ENCODE measurements around the gene RALGPS2.

The RALGPS2 gene

GRCh38 chr1:178869119-178869697 lies 144.2 kb downstream of the RALGPS2 start:
- no peak for DNase-seq

DNA sequence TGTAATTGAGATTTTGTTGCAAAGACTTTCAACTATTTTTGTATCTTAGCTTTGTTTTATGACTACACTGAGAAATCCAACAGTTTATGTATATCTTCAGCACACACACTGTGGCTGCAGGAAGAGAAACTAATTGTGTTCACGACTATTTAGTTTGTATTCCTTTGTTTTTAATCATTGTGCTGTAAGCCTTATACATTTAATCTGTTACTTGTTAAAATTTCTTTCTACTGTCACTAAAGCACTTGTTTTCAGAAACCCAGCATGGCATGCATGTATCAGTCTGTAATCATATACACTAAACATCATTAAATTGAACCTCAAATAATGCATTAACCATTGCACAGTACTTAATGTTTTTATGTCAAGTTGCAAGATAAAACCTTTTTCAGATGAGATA lies 145.2 kb downstream of the RALGPS2 start:
- DNase-seq: no peak

GRCh38 chr1:178870944-178871343 lies 145.9 kb downstream of the RALGPS2 start, which contains the start of gene ANGPTL1:
Gene ANGPTL1 (minus strand): TSS chr1:178871077. CDS start chr1:178865776, 5,301 bp downstream.
- no peak for DNase-seq

GRCh38 chr1:178871551-178872320 lies 146.7 kb downstream of the RALGPS2 start:
- no peak for DNase-seq

DNA sequence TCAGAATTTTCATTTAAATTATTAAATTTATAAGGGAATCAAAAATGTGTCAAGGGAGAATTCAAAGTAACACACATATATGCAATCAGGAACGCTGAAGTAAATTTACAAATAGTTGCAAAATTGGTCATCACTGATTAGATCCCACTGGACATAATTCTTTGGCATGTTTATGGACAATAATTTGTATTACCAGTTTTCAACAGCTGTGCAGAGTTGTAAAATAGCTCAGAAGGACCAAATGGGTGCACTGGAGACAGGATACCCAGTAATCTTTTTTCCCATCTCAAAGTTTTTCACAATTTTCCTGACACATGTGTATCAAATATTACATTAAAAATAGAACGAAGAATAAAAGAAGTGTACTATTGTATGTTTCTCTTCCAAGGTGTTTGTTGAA lies 149.9 kb downstream of the RALGPS2 start:
- DNase-seq: no peak

GRCh38 chr1:178875936-178876335 lies 150.9 kb downstream of the RALGPS2 start:
- DNase-seq: no peak

DNA sequence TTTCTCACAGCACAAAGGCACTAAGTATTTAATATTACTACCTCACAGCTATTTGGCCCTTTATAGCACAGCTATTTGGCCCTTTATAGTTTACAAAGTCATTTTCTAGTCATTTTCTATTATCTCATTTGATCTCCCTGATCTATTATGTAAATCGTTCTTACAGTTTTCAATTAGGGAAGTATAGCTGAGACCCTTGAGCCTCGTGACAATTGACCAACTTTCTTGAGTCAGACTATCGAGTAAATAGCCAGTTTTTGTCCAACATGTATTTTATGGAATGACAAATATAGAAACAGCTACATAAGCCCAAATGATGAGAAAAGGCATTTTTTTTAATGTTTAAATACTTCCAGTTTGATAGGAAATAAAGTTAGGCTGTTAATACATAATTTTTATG lies 152.9 kb downstream of the RALGPS2 start:
- no peak for DNase-seq

GRCh38 chr1:178881950-178882349 lies 156.9 kb downstream of the RALGPS2 start:
- DNase-seq: no peak

DNA sequence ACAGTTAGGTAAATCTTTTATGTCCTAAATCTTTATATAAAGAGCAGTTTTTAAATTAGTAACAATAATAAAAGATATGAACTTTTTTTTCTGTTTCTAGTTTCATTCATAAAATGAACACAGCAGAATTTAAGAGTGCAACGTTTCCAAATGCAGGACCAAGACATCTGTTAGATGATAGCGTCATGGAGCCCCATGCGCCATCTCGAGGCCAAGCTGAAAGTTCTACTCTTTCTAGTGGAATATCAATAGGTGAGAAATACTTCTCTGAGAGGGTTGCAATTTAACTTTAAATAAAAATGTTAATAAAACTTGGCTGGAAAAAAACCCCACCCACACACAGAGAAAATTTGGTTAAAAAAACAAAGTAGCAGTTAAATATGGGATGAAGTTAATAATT lies 160.8 kb downstream of the RALGPS2 start:
- DNase-seq: no peak

- no peak for DNase-seq
Observed at GRCh38 chr1:178886551-178886950, 161.5 kb downstream of the RALGPS2 start.

GRCh38 chr1:178895928-178896327 lies 170.9 kb downstream of the RALGPS2 start:
- DNase-seq: no peak

GRCh38 chr1:178898401-178898800 lies 173.4 kb downstream of the RALGPS2 start:
- DNase-seq: no peak

DNA sequence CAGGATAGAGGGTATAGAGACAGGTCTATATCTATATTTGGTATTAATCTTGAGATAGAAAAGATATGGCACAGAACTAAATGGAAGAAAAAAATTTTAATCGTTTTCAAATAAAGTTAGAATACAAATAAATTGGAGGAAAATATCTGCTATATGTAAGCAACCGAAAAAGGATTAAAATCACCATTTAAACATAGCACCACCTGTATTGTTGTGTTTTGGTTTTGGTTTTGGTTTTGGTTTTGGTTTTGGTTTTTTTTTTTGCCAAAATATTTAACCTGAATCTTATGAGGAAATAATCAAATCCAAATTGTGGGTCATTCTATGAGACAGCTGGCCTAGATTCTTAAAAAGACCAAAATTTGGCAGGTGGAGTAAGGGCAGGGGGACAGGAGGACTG lies 174.4 kb downstream of the RALGPS2 start:
- no peak for DNase-seq

DNA sequence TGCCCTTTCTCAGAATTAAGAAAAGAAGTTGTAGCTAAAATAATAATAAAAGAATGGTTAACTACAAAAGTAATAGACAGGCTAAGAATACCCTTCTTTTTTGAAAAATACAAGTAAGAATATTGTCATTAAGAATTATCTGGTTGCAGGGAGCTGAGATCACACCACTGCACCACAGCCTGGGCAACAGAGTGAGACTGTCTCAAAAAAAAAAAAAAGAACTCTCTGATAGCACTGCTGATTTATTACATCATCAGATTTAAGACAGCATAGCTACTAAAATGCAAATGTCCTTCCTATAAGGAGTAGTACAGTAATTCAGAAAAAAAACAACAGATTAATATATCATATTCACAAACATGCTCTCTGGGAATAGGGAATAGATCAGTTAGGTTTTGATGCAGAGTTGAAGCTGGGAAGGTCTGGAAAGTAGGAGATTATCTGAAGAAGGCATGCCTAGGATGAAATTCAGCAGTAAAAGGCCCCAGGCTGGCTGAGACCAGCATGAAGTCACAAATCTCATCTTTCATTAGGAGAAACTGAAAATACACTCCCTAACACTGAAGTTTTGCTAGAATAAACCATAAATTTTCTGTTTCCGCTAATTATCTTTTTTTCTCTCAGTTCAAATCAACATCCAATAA lies 176.6 kb downstream of the RALGPS2 start:
- DNase-seq: no peak

DNA sequence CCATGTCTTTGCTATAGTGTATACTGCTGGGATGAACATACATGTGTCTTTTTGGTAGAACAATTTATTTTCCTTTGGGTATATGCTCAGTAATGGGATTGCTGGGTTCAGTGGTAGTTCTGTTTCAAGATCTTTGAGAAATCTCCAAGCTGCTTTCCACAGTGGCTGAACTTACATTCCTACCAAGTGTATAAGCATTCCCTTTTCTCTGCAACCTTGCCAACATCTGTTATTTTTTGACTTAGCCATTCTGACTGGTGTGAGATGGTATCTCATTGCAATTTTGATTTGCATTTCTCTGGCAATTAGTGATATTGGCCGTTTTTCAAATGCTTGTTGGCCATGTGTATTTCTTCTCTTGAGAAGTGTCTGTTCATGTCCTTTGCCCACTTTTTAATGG lies 183.3 kb downstream of the RALGPS2 start:
- no peak for DNase-seq

- DNase-seq: no peak
Observed at GRCh38 chr1:178910023-178910422, 185.0 kb downstream of the RALGPS2 start.

DNA sequence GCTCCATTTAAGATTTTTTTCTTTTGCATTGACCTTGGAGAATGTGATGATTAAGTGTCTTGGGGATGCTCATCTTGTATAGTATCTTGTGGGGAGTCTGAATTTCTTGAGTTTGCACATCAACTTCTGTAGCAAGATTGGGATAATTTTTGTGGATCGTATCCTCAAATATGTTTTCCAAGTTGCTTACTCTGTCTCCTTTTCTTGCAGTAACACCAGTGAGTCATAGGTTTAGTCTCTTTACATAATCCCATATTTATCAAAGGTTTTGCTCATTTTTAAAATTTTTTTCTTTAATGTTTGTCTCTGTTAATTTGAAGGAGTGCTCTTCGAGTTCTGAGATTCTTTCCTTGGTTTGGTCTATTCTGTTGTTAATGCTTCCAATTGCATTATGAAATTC lies 187.6 kb downstream of the RALGPS2 start:
- DNase-seq: no peak

DNA sequence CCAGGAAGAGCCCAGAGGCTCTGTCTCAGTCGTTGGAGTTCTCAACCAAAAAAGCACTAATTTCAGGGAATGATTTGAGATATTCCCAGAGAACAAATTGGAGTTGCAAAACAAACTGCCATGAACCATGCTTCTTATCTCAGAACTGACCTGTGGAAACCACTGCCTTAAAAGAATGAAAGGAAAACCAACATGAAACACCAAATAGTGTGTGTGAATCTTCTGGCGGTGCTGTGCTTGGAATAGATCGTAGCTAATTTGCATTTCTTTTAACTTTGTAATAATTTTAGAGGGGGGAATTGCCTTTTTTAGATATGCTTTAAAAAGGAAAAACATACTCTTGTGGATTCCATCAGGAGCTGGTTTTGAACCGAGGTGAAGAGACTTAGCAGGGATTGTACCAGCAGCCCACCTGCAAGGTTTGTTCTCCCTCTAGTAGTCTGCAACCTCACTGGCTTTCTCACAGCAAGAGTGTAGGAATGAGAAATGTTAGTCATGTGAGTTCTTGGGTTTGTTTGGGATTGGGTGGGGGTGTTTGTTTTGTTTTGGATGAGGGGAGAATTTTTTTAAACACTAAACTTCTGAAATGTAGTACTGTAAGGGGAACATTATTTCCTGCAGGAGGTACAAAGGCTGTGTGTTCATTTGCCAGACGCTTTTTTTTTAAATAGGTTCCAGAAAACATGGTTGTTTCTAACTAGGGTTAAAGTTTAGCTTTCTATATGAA lies 191.6 kb downstream of the RALGPS2 start:
- DNase-seq: no peak

GRCh38 chr1:178918308-178918707 lies 193.3 kb downstream of the RALGPS2 start:
- no peak for DNase-seq

GRCh38 chr1:178918955-178919354 lies 193.9 kb downstream of the RALGPS2 start:
- no peak for DNase-seq

DNA sequence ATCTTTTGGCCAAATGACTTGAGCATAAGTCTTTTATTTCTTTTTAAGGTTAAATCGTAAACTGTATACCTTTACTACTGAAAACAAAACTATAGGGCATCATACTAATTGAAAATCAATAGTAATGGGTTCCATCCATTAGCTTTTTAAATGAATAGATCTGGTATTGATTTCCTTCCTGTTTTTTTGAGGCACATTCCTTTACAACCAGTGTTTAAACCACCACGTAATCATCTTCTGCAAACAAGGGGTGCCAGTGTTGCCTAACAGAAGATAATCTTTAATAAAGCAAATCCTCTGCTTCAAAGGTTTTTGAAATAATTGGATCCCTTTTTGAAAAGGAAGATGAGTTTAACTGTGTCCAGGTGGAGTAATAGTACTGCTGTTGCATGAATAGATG lies 194.5 kb downstream of the RALGPS2 start:
- DNase-seq: no peak

GRCh38 chr1:178921499-178921898 lies 196.5 kb downstream of the RALGPS2 start:
- DNase-seq: no peak

DNA sequence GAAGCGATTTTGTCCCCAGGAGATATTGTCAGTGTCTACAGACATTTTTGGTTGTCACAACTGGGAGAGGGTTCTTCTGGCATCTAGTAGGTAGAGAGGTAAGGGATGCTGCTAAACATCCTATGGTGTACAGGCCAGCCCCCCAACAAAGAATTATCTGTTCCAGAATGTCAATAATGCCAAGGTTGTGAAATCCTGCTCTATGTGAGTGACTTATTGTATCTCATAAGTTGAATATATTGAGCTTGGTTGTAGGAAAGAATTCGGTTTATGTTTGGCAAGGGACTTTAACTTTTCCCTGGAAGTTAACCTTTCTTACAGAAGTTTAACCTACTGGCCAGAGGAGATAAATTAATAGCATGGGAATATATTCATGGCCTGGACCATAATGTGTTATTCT lies 198.5 kb downstream of the RALGPS2 start:
- no peak for DNase-seq

GRCh38 chr1:178926046-178926445 lies 201.0 kb downstream of the RALGPS2 start:
- no peak for DNase-seq

All from NCI-H510A (cell line).